NCI-H2171 treated with DMSO at 0.1 percent for 48 hours (cell line): ENCODE measurements around the gene NOTCH3.

Experiments
- DNase-seq: peaks from one replicate; lab custom pipeline; 2025; lab: John Stamatoyannopoulos, UW

Gene NOTCH3

DNA sequence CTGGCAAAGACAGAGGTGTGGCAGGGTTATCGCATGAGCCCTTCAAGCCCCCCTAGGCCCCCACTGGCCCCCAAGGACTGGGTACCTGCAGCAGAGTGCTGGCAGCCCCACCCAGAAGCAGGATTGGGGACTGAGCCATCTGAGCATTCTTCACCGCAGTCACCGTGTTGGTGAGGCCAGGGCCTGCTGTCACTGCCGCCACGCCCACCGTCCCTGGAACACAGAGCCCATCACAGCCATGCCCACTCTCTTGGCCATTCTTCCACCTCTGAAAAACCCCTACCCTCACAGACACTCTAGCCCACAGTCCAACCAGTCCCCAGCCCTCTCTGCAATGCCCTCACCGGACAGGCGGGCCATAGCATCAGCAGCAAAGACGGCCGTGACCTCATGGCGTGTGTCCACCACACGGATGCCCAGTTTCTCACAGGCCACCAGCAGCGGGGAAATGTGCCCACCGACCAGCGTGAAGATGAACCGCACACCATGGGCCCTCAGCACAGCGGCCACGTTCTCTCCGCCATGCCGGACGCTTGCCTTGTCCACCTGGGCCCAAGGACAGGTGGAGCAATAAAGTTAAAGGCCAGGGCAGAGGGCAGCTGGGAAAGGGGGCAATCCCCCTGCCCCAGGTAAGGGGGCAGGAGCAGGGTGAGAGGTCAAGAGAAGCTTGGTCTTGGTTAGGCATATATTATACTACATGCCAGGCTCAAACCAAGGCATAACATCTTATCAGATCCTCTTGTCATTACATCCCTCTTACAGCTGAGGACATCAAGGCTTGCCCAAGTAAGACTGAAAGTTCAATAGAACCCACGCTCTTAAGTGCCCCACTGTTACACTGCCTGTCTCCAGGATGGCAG lies 77.5 kb downstream of the NOTCH3 start:
- no peak for DNase-seq

DNA sequence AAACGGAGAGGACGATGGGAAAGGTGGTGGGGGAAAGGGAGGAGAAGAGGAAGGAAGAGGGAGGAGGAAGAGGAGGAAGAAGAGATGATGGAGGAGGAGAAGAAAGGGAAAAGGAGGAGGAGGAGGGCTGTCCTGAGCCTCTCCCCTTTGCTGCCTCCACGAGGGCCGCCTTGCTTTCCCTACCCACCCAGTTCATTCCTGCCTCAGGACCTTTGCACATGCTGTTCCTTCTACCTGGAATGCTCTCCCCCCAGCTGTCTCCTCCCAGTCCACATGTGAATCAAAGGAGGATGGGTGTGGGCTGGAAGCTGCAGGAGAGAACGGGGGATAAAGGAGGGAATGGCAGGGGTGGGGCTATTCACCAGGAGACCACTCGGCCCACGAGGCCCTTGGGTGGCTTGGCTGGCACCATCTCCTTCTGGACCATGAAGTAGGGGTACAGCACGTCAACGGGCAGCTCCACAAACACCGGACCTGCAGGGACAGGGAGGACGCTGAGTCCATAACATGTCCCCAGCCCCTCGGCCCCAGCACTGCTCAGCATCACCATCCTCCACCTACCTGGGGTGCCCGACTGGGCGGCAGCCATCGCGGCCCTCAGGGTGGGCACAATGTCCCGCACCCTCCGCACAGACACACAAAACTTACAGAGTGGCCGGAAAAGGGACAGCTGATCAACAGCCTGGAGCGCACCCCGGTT lies 78.3 kb downstream of the NOTCH3 start:
- DNase-seq: no peak

DNA sequence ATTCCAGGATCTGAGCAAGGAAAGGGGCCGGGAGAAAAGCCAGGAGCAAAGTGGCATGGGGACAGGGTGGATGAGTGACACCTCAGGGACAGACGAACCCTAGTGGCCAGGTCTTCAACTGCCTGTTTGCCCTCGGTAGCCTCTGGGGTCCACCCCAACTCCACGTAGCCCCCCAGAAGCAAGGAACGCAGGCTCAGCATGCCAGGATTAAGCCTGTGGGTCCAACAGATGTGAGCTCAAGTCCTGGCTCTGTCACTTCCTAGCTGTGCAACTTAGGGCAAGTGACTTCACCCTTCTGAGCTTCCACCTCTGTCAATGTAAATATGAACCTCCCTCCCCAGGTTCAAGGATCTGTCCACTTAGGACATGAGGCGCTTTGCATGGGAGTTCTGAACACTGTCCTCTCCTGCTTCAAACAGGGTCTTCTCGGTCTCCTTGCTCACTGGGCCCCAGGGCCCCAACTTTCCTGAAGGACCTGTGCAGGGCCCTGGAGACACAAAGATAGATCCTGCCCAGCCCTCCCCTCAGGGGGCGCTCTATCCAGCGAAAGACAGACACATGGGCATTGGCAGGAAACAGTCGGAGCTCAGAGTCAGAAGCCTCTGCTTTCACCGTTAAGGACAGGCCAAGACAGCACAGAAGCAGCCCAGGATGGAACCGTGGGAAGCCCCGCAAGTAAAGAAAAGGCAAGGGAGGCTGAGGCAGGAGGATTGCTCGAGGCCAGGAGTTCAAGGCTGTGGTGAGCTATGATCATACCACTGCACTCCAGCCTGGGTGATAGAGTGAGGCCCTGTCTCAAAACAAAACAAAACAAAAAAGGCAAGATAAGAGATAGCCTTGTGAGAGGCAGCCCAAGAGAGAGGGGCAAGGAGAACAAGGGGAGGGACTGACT lies 80.4 kb downstream of the NOTCH3 start:
- no peak for DNase-seq

DNA sequence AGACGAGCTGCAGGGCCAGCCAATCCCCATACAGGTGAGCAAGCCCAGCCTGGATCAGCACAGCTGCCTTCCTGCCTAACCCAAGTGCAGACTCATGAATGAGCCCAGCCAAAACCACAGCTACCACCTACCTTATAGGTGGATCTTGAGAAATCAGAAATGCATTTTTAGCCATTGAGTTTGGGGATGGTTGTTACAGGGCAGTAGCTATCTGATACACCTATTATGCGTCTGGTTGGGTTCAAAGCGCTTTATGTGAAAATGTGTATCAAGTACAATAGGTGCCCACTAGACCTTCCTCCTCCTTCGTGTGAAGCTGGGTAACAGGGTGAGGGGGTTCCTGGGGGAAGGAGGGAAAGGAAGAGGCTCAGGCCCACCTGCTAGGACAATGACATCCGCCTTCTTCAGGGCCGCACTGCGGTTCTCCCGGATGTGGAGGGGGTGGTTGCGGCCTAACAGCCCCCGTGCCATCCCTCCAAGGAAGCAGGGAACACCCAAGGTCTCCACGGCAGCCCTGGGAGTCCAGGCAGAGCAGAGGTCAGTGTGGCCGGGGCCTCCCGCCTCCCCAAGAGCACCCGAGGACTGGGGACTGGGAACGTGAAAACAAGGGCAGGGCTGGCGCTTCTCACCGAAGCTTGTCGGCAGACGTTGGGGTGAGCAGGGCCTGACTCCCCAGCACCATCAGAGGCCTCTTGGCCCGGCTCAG lies 81.9 kb downstream of the NOTCH3 start:
- no peak for DNase-seq

DNA sequence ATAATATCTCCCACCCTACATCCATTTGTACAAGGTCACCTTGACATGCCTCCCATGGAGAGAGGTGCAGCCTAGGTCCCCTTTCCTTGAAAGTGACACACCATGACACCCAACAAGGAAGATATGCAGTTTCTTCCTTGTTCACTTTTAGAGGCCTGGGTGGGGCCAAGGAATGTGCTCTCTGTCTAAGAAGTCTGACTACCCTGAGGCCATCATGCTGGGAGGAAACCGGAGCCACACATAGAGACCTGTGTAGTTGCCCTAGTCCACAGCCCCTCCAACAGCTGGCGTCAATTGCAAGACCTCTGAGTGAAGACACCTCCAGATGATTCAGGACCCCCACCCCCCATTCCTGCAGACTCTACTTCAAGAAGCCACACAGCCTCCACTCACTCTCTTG lies 82.5 kb downstream of the NOTCH3 start:
- DNase-seq: no peak

DNA sequence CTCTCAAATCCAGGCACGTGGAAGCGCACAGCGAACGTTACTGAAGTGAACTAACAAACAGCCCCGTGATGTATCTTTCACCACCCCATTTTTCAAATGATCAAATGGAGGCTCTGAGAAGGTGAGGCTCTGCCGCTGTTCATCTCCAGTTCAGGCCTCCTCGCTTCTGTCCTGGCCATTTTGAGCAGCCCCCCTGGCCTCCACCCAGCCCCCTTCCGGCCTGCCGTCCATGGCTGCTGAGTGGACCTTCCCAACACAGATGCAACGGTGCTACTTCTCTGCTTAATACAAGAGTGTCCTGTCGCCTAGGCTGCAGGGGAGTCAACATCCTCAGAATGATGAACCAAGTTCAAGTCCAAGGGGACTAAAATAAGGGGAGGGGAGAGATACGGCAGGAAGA lies 83.9 kb downstream of the NOTCH3 start:
- DNase-seq: no peak

DNA sequence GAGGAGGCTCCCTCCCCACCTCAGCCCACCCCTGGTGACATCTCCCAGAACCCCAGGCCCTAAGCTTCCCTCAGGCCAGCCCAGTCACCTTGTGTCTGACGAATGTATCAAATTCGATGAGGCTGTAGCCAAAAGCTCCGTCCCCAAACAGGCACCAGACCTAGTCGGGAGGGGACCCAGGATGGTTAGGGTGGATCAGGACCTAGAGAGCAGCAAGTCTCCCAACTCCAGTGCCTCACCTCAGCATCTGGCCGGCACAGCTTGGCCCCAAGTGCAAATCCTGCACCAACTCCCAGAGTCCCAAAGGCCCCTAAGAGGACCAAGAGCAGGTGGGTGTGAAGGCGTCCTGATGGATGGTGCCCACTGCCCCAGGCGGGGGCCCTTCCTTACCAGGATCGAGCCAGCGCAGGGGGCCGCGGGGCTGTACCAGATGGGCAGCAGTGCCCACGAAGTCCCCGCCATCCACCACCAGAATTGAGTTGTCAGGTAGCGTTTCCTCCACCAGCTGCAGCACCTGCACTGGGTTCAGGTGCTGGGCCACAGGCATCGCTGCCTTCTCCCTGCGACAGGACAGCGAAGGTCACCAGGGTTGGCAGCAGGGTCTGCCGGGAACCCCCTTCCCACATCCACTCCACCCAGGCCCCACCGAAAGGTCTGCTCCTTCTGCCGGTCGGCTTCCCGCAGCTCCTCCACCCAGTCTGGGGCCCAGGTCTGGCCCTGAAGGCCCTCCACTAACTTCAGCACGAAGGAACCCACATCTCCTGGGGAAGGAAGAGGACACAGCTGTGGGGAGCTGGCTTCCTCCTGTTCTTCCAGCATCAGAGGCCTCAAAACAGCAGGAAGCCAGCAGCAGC lies 84.8 kb downstream of the NOTCH3 start:
- no peak for DNase-seq

DNA sequence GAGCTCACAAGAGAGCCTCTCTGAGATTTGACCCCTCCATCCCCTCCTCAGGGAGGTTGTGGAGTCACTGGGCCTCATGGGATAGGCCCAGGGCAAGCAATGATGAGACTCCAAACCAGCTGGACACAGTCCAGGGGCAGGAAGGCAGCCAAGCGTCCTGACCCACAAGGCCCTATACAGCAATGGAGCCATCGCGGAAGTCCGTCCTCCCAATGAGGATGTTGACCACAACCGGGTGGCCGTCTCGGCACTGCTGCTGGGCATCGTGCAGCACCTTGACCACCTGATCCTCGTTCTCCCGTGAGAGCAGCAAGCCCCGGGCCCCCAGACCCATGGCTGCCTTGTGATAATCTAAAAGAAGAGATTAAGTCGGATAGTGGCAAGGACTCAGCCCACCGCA lies 85.7 kb downstream of the NOTCH3 start:
- DNase-seq: no peak

DNA sequence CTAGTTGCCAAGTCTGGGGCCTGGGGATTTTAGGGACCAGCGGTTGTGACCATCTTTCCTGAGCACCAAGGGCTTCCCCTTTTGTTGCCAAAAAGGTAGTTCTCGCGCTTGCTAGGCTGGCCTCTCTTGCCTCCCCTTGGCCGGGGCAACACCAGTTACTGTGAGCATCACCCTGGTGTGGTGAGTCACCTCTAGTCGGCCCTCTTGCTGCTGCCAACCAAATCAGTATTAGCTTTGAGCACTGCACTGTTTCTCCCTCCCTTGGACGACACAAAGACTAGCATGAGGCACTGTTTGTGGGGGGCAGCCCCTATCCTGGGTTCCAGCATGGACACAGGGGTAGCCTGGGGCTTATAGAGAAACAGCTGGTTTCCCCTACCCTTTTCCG lies 86.6 kb downstream of the NOTCH3 start:
- DNase-seq: no peak

DNA sequence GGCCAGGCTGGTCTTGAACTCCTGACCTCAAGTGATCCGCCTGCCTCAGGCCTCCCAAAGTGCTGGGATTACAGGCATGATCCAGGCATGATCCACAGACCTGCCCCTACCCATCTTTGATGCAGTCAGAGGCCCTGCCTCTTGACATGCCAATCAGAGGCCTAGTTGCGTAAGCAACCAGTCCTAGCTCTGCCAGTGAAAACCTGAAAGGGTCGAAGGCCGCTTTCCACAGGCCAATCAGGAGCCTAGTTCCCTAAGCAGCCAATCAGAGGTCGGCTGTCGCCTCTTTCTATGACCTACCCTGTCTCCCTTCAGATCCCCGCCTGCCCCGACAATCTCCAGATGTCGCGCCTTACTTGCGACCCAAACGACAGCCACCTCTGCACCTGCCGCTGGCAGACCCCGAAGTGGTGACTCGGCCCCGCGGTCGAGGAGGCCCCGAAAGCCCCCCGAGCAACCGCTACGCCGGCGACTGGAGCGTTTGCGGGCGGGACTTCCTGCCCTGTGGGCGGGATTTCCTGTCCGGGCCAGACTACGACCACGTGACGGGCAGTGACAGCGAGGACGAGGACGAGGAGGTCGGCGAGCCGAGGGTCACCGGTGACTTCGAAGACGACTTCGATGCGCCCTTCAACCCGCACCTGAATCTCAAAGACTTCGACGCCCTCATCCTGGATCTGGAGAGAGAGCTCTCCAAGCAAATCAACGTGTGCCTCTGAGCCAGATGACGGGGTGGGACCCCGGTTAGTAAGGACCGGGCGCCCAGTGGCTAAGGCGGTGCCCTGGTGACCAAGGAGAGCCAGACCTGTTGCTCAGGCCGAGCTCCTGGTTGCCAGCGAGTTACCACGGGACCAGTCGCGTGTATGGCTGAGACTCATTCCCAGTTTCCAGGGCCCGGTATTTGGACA lies 87.3 kb downstream of the NOTCH3 start:
- no peak for DNase-seq

DNA sequence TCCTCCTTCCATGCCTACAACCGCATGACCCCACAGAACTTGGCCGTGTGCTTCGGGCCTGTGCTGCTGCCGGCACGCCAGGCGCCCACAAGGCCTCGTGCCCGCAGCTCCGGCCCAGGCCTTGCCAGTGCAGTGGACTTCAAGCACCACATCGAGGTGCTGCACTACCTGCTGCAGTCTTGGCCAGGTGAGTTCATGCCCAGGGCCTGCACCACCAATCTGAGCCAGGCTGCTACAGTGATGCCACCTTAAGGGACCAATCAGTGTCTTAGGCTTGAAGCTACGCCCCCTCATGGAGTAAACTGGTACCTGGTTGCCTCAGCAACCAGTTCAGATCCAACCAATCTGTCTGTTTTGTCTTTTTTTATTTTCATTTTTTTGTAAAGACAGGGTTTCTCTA lies 88.4 kb downstream of the NOTCH3 start:
- DNase-seq: no peak

DNA sequence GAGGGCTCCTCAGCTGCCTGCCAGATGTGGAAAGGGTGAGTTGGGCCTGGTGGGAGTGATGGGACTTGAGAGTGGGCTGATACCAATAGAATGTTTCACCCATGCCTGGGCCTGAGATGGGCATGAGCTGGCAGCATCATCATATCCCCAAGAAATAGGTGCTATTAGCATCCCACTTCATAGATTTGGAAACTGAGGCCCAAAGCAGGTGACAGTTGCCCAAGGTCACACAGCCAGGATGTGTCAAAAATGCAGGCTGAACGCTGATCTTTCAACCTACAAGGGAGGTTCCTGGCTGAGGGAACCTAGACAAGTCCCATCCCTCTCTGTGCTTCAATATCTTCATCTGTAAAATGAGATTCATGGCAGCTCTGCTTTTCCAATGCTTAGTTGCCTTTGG lies 89.0 kb downstream of the NOTCH3 start:
- DNase-seq: no peak

DNA sequence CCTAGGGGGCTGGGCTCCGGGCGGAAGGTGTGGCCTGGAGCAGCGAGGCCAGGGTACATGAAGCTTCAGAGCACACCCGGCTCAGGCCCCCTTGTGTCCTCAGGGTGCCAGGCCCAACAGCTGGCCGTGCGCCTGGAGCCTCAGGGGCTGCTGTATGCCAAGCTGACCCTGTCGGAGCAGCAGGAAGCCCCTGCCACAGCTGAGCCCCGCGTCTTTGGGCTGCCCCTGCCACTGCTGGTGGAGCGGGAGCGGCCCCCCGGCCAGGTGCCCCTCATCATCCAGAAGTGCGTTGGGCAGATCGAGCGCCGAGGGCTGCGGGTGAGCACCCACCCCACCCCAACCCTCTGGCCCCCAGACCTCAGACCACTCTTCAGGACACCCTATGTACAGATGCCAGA lies 90.4 kb downstream of the NOTCH3 start:
- no peak for DNase-seq

DNA sequence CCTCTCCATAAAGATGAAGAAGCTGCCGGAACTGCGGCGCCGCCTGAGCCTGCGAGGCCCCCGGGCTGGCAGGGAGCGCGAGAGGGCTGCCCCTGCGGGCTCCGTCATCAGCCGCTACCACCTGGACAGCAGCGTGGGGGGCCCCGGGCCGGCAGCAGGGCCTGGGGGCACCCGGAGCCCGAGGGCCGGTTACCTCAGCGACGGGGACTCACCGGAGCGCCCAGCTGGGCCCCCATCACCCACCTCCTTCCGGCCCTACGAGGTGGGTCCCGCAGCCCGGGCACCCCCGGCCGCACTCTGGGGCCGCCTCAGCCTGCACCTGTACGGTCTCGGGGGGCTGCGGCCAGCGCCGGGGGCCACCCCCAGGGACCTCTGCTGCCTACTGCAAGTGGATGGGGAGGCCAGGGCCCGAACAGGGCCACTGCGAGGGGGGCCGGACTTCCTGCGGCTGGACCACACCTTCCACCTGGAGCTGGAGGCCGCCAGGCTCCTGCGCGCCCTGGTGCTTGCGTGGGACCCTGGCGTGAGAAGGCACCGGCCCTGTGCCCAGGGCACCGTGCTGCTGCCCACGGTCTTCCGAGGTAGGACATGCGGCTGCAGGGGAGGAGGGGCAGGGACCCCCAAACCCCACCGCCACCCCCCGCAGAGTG lies 90.9 kb downstream of the NOTCH3 start:
- no peak for DNase-seq
